Endothelial cell of umbilical vein (primary cell): ENCODE results near the gene PPFIBP2. TPM values are rescaled to one million over a fixed set of nuclear protein-coding genes. Genes with fewer than 3 reads are reported as not detected.

Experiments
- BruUV-seq: library from RNA; stranded (reverse); fragments of 400-500 nt; replicated peaks from 2 replicates; lab custom pipeline; 2021; lab: Mats Ljungman, UMichigan
- CTCF ChIA-PET: fragments of 300-600, 350-600 bp; sonication (Branson Sonifier 250); formaldehyde crosslinking; loops from one replicate; lab custom pipeline; 2021; ENCODE audit warnings: antibody characterized with exemption, inconsistent platforms; lab: Charles Lee
- POLR2A ChIA-PET: fragments of 300-600, 350-600 bp; sonication (Branson Sonifier 250); formaldehyde crosslinking; loops from one replicate; lab custom pipeline; 2021; ENCODE audit warnings: antibody characterized with exemption, inconsistent platforms; lab: Charles Lee
- DNase-seq: peaks from one replicate; pipeline ENCODE4 v3.0.0-alpha.2; 2011; ENCODE audit warnings: low read depth, low spot score
- FAIRE-seq: peaks from 2 replicates; lab custom pipeline; 2011; peaks lifted over from hg19 to GRCh38; lab: Jason Lieb, UNC
- H2AFZ ChIP-seq: 2 replicates; pipeline ENCODE4 v1.6.0; 2012; ENCODE audit warnings: low read depth, low read length, control low read depth, inconsistent platforms
- H3K27ac ChIP-seq: 2 replicates; pipeline ENCODE4 v1.5.1; 2011; ENCODE audit warnings: low read depth, mild to moderate bottlenecking, control low read depth, low read length, moderate library complexity; ENCODE audit not compliant: insufficient read depth
- H3K27me3 ChIP-seq, 2 experiments: 2 replicates each; pipeline versions ENCODE4 v1.6.0 to v1.6.1; 2011; ENCODE audit warnings: low read length in 2 of 2, mixed read lengths in 1 of 2; ENCODE audit not compliant: control insufficient read depth in 2 of 2, insufficient read depth in 2 of 2
- H3K36me3 ChIP-seq, 2 experiments: 2 replicates in 1 of 2; 3 replicates in 1 of 2; pipeline ENCODE4 v1.5.1; 2011; ENCODE audit warnings: low read length in 2 of 2, mild to moderate bottlenecking in 1 of 2, moderate library complexity in 1 of 2; ENCODE audit not compliant: control insufficient read depth in 2 of 2, insufficient read depth in 2 of 2; ENCODE audit errors: extremely low read depth in 1 of 2
- H3K4me1 ChIP-seq: 3 replicates; pipeline ENCODE4 v1.5.1; 2011; ENCODE audit warnings: mild to moderate bottlenecking, low read length; ENCODE audit not compliant: control insufficient read depth, insufficient read depth; ENCODE audit errors: extremely low read depth
- H3K4me2 ChIP-seq: 2 replicates; pipeline ENCODE4 v1.6.1; 2011; ENCODE audit warnings: low read length, control low read depth, mixed read lengths; ENCODE audit not compliant: insufficient read depth
- H3K4me3 ChIP-seq, 3 experiments: fragments of 200-600 bp in 1 of 3; sonication (generic), shearing (Covaris generic) in 1 of 3; replicated peaks in 1 of 3; 2 replicates each; pipeline ENCODE4 v1.5.1; 2011 to 2016; ENCODE audit warnings: control low read depth in 3 of 3, low read length in 3 of 3, mild to moderate bottlenecking in 2 of 3, inconsistent platforms in 1 of 3, low read depth in 1 of 3, moderate library complexity in 1 of 3; ENCODE audit not compliant: insufficient read depth in 1 of 3
- H3K79me2 ChIP-seq: 2 replicates; pipeline ENCODE4 v1.6.0; 2012; ENCODE audit warnings: low read length, inconsistent platforms; ENCODE audit not compliant: control insufficient read depth, insufficient read depth
- H3K9ac ChIP-seq: replicated peaks from 2 replicates; pipeline ENCODE3; 2011; ENCODE audit warnings: low read length, control low read depth; ENCODE audit not compliant: insufficient read depth; ENCODE audit errors: extremely low read depth
- H3K9me1 ChIP-seq: replicated peaks from 3 replicates; pipeline ENCODE4 v1.6.0; 2011; ENCODE audit warnings: mild to moderate bottlenecking, low read length; ENCODE audit not compliant: control insufficient read depth, insufficient read depth; ENCODE audit errors: extremely low read depth
- H3K9me3 ChIP-seq: replicated peaks from 2 replicates; pipeline ENCODE4 v1.5.1; 2012; ENCODE audit warnings: low read length, inconsistent platforms; ENCODE audit not compliant: control insufficient read depth, insufficient read depth
- H4K20me1 ChIP-seq: replicated peaks from 2 replicates; pipeline ENCODE3; 2011; ENCODE audit warnings: mild to moderate bottlenecking, low read length; ENCODE audit not compliant: control insufficient read depth, insufficient read depth; ENCODE audit errors: extremely low read depth
- EZH2 ChIP-seq: IDR thresholded peaks from 2 replicates; pipeline ENCODE4 v1.6.1; 2012; ENCODE audit warnings: borderline replicate concordance, low read depth, mild to moderate bottlenecking, moderate library complexity, low read length, inconsistent platforms; ENCODE audit not compliant: severe bottlenecking
- FOS ChIP-seq: IDR thresholded peaks from 2 replicates; pipeline ENCODE4 v1.6.1; 2011; ENCODE audit warnings: mild to moderate bottlenecking, low read length, moderate library complexity, borderline replicate concordance; ENCODE audit not compliant: insufficient read depth
- GATA2 ChIP-seq: IDR thresholded peaks from 2 replicates; pipeline ENCODE4 v1.7.0; 2011; ENCODE audit warnings: low read depth, mild to moderate bottlenecking, moderate library complexity, mixed read lengths, low read length; ENCODE audit not compliant: insufficient read length, insufficient read depth
- JUN ChIP-seq: IDR thresholded peaks from 2 replicates; pipeline ENCODE4 v1.6.1; 2011; ENCODE audit warnings: borderline replicate concordance, low read depth; ENCODE audit not compliant: insufficient read length, insufficient read depth
- MYC ChIP-seq: IDR thresholded peaks from one replicate; pipeline ENCODE4 v1.6.1; 2011; ENCODE audit warnings: mild to moderate bottlenecking, low read depth, low read length
- POLR2AphosphoS5 ChIP-seq: IDR thresholded peaks from 2 replicates; pipeline ENCODE4 v1.6.1; 2012; ENCODE audit warnings: low read depth, mild to moderate bottlenecking, control low read depth, low read length, moderate library complexity; ENCODE audit not compliant: insufficient read depth
- dilution Hi-C: fragments of 300-500 bp; cut with MboI; formaldehyde crosslinking; loops from one replicate; pipeline ENCODE4 v1.15.0; 2019; ENCODE audit warnings: low sequenced_read_pairs; ENCODE audit not compliant: extremely low pct_ligation_motif_present
- intact Hi-C: fragments of 100-400 bp; cut with micrococcal nuclease; formaldehyde crosslinking; loops from one replicate; pipeline ENCODE4 v1.10.0; 2022
- polyA plus RNA-seq, 4 experiments: library from polyadenylated mRNA; depleted of rRNA in 3 of 4; stranded (reverse) in 3 of 4; unstranded in 1 of 4; fragments of >200 nt; gene quantifications; 2 replicates each; pipeline versions ENCODE4 v1.2.1 to v1.2.3, GENCODE V29; 2011 to 2012; ENCODE audit warnings: missing spikeins in 1 of 4
- total RNA-seq: library from RNA; stranded (reverse); gene quantifications from 2 replicates; pipeline ENCODE4 v1.2.3, GENCODE V29; 2021

The PPFIBP2 gene
- total and polyA plus RNA-seq, 2 donors (not counting 3 experiments of a cell fraction or from before 2014, with no cell fraction given), result 1.3 to 4.0 TPM

- Histone ChIP-seq H2AFZ (no peak overlapping the region), H3K4me3 (no peak overlapping the region), H3K4me2 (no peak overlapping the region), H3K9ac (peak overlapping the region; percentile 57), H3K27ac (peak overlapping the region; percentile 85), H3K79me2 (no peaks in the 10 kb centered on the region), H3K36me3 (no peaks in the 10 kb centered on the region), H3K27me3 (no peaks in the 10 kb centered on the region), H3K9me3 (no peaks in the 10 kb centered on the region), H3K4me1 (peaks cover 42% of the 10 kb centered on the region), H3K9me1 (no peaks in the 10 kb centered on the region), H4K20me1 (no peaks in the 10 kb centered on the region)
- ChIA-PET POLR2A (interaction anchor here (1.9 kb wide), 1 partner anchor 33 kb away, joined by 6 read pairs; no protein-coding TSS in a partner anchor), CTCF (interaction anchor here (2.3 to 5.2 kb wide), 2 partner anchors 26 to 33 kb away, joined by 8 to 41 read pairs; no protein-coding TSS in a partner anchor)
- BruUV-seq, result no TSS peak
- DNase-seq (peak; percentile 69), FAIRE-seq (peak; percentile 55)
- dilution Hi-C loops, result no loop called here
- TF ChIP-seq EZH2 (no peak), JUN (no peak), POLR2AphosphoS5 (no peak), MYC (no peak), GATA2 (no peak), FOS (no peak)
- intact Hi-C loops, result loop anchor here (10.0 kb wide), 1 partner anchor 1280 kb away; the partner anchor contains the start of gene CAVIN3
These were observed 90.6 kb downstream of the PPFIBP2 start for GRCh38 chr11:7604331-7604955.
